Fibroblast of villous mesenchyme (primary cell): ENCODE results near the gene RWDD2A. TPM values are rescaled to one million over a fixed set of nuclear protein-coding genes. Genes with fewer than 3 reads are reported as not detected.

Source experiments
- total RNA-seq: library from RNA; depleted of rRNA; stranded (reverse); fragments of >200 nt; gene quantifications from 2 replicates; pipeline ENCODE4 v1.2.3, GENCODE V29; 2012

Gene RWDD2A
- total RNA-seq, 1 donor = 4.3 TPM

Other genes starting within 250 kb of the RWDD2A start
- gene UBE3D, start 127.5 kb upstream of the RWDD2A start, total RNA-seq = 7.4 and 9.5 TPM in 2 replicates
- 25.8 and 44.0 TPM in 2 replicates for gene DOP1A, start 125.7 kb upstream of the RWDD2A start, total RNA-seq
- 102 and 133 TPM in 2 replicates for gene PGM3, start 92 bp upstream of the RWDD2A start, total RNA-seq
- gene ME1, start 237.7 kb downstream of the RWDD2A start, total RNA-seq = 28.7 and 39.7 TPM in 2 replicates